ENCODE results near the gene ZNF789. TPM values are rescaled to one million over a fixed set of nuclear protein-coding genes. Genes with fewer than 3 reads are reported as not detected.

ZNF789 gene
- total and polyA plus RNA-seq, 10 of the 15 experiments (the other 5 are each of a cell fraction or from before 2014, with no cell fraction given), result 5.6 to 44.6 (median 21.3) TPM

DNA sequence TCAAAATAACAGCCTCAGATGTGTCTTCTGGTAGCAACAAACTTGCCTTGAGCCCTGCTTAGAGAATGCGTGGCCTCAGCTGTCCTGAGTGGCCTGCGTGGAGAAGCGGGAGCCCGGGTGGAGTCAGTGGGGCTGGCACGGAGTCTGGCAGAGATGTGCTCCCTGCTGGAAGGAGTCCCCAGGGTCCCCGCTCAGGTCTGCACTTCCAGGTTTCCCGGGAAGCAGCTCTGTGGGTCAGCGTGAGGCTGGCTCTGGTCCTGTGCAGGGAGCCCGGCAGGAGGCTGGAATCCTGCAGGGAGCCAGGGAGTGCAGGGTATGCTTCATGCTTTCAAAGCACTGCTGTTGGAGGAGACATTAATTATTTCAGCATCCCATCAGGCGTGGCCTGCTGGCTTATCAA, 23.8 kb upstream of the ZNF789 start:
- ATAC-seq (no peak), FAIRE-seq (no peak), DNase-seq (ENCODE audit: low read depth, low spot score) (no peak)
- BruUV-seq (replicated peaks), result no TSS peak
- POLR2A ChIA-PET, result no interaction called here
- Histone ChIP-seq H3K27me3 (replicated peaks in 1 of 2; ENCODE audit: control insufficient read depth in 2 of 2, insufficient read depth in 2 of 2, low read length in 1 of 2) (no peaks in the 10 kb centered on the region), H3K4me1 (ENCODE audit: control insufficient read depth, insufficient read depth, low read length) (no peaks in the 10 kb centered on the region), H3K9ac (ENCODE audit: control insufficient read depth, insufficient read depth, low read length) (no peak overlapping the region), H3K79me2 (ENCODE audit: control insufficient read depth, insufficient read depth, low read length) (no peaks in the 10 kb centered on the region), H4K20me1 (ENCODE audit: control insufficient read depth, insufficient read depth) (no peaks in the 10 kb centered on the region), H3K9me3 (replicated peaks; ENCODE audit: control insufficient read depth, insufficient read depth, low read length) (no peaks in the 10 kb centered on the region), H3K27ac (ENCODE audit: control insufficient read depth, insufficient read depth) (no peak overlapping the region), H3K4me3 (no peak overlapping the region), H3K36me3 (ENCODE audit: control insufficient read depth in 2 of 2, insufficient read depth in 2 of 2, low read length in 1 of 2) (peaks cover 32 to 41% of the 10 kb centered on the region in 2 experiments), H3K4me2 (ENCODE audit: control insufficient read depth, insufficient read depth) (no peak overlapping the region), H2AFZ (ENCODE audit: control insufficient read depth, low read depth, low read length) (no peak overlapping the region)
- 98% methylated on average over 10 of the region's 10 CpGs for WGBS (ENCODE audit: insufficient coverage, insufficient replicate concordance, low lambda C conversion rate, missing lambda C conversion rate)
- intact Hi-C loops (cut with micrococcal nuclease; ENCODE audit: unreplicated experiment) (no loop called here), in situ Hi-C loops (cut with MboI) (no loop called here)
- RAD21 ChIA-PET (ENCODE audit: unreplicated experiment), result no interaction called here
- CTCF ChIA-PET, result no interaction called here
- SMC1A ChIA-PET (ENCODE audit: uncharacterized antibody, unreplicated experiment), result no interaction called here
- TF ChIP-seq, protein P1, sequence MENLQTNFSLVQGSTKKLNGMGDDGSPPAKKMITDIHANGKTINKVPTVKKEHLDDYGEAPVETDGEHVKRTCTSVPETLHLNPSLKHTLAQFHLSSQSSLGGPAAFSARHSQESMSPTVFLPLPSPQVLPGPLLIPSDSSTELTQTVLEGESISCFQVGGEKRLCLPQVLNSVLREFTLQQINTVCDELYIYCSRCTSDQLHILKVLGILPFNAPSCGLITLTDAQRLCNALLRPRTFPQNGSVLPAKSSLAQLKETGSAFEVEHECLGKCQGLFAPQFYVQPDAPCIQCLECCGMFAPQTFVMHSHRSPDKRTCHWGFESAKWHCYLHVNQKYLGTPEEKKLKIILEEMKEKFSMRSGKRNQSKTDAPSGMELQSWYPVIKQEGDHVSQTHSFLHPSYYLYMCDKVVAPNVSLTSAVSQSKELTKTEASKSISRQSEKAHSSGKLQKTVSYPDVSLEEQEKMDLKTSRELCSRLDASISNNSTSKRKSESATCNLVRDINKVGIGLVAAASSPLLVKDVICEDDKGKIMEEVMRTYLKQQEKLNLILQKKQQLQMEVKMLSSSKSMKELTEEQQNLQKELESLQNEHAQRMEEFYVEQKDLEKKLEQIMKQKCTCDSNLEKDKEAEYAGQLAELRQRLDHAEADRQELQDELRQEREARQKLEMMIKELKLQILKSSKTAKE (IDR thresholded peaks at IDR 0.05; ENCODE audit: low read depth, poor library complexity, severe bottlenecking), result no peak
- no peak for TF ChIP-seq RB1 (IDR thresholded peaks at IDR 0.05; ENCODE audit: borderline replicate concordance)
- TF ChIP-seq RFX5 (IDR thresholded peaks at IDR 0.05; ENCODE audit: low read depth, low read length), result no peak
- TF ChIP-seq SUPT20H (IDR thresholded peaks at IDR 0.05; ENCODE audit: borderline replicate concordance, control insufficient read depth, low read depth, low read length), result no peak
- TF ChIP-seq, protein P2, sequence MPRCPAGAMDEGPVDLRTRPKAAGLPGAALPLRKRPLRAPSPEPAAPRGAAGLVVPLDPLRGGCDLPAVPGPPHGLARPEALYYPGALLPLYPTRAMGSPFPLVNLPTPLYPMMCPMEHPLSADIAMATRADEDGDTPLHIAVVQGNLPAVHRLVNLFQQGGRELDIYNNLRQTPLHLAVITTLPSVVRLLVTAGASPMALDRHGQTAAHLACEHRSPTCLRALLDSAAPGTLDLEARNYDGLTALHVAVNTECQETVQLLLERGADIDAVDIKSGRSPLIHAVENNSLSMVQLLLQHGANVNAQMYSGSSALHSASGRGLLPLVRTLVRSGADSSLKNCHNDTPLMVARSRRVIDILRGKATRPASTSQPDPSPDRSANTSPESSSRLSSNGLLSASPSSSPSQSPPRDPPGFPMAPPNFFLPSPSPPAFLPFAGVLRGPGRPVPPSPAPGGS (IDR thresholded peaks at IDR 0.05; ENCODE audit: borderline replicate concordance, insufficient read depth, low read depth, low read length, poor library complexity, severe bottlenecking), result no peak
- TF ChIP-seq BHLHE40 (IDR thresholded peaks at IDR 0.05; ENCODE audit: borderline replicate concordance in 1 of 2, low read depth in 2 of 2, low read length in 1 of 2), result no peak
- TF ChIP-seq, protein P3, sequence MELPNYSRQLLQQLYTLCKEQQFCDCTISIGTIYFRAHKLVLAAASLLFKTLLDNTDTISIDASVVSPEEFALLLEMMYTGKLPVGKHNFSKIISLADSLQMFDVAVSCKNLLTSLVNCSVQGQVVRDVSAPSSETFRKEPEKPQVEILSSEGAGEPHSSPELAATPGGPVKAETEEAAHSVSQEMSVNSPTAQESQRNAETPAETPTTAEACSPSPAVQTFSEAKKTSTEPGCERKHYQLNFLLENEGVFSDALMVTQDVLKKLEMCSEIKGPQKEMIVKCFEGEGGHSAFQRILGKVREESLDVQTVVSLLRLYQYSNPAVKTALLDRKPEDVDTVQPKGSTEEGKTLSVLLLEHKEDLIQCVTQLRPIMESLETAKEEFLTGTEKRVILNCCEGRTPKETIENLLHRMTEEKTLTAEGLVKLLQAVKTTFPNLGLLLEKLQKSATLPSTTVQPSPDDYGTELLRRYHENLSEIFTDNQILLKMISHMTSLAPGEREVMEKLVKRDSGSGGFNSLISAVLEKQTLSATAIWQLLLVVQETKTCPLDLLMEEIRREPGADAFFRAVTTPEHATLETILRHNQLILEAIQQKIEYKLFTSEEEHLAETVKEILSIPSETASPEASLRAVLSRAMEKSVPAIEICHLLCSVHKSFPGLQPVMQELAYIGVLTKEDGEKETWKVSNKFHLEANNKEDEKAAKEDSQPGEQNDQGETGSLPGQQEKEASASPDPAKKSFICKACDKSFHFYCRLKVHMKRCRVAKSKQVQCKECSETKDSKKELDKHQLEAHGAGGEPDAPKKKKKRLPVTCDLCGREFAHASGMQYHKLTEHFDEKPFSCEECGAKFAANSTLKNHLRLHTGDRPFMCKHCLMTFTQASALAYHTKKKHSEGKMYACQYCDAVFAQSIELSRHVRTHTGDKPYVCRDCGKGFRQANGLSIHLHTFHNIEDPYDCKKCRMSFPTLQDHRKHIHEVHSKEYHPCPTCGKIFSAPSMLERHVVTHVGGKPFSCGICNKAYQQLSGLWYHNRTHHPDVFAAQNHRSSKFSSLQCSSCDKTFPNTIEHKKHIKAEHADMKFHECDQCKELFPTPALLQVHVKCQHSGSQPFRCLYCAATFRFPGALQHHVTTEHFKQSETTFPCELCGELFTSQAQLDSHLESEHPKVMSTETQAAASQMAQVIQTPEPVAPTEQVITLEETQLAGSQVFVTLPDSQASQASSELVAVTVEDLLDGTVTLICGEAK (IDR thresholded peaks at IDR 0.05; ENCODE audit: borderline replicate concordance), result no peak
- no peak for TF ChIP-seq POLR2AphosphoS2 (IDR thresholded peaks at IDR 0.05; ENCODE audit: low read depth, low read length)
- TF ChIP-seq ASH2L (IDR thresholded peaks at IDR 0.05; ENCODE audit: borderline replicate concordance, low read depth), result no peak
- TF ChIP-seq SUZ12 (IDR thresholded peaks at IDR 0.05; ENCODE audit: unreplicated experiment), result no peak
- TF ChIP-seq, protein P4, sequence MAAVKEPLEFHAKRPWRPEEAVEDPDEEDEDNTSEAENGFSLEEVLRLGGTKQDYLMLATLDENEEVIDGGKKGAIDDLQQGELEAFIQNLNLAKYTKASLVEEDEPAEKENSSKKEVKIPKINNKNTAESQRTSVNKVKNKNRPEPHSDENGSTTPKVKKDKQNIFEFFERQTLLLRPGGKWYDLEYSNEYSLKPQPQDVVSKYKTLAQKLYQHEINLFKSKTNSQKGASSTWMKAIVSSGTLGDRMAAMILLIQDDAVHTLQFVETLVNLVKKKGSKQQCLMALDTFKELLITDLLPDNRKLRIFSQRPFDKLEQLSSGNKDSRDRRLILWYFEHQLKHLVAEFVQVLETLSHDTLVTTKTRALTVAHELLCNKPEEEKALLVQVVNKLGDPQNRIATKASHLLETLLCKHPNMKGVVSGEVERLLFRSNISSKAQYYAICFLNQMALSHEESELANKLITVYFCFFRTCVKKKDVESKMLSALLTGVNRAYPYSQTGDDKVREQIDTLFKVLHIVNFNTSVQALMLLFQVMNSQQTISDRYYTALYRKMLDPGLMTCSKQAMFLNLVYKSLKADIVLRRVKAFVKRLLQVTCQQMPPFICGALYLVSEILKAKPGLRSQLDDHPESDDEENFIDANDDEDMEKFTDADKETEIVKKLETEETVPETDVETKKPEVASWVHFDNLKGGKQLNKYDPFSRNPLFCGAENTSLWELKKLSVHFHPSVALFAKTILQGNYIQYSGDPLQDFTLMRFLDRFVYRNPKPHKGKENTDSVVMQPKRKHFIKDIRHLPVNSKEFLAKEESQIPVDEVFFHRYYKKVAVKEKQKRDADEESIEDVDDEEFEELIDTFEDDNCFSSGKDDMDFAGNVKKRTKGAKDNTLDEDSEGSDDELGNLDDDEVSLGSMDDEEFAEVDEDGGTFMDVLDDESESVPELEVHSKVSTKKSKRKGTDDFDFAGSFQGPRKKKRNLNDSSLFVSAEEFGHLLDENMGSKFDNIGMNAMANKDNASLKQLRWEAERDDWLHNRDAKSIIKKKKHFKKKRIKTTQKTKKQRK (IDR thresholded peaks at IDR 0.05; ENCODE audit: low read depth, low read length), result no peak
- no peak for TF ChIP-seq JUND (IDR thresholded peaks at IDR 0.05; ENCODE audit: low read depth, low read length)
- no peak for TF ChIP-seq ZSCAN29 (IDR thresholded peaks at IDR 0.05)
